SK-N-MC (cell line): ENCODE data around the gene CEP72.

Experiments
- EZH2 ChIP-seq: fragments of 200-600 bp; sonication (generic); IDR thresholded peaks from one replicate; pipeline ENCODE4 v1.6.1; 2017; ENCODE audit warnings: antibody characterized with exemption
- FOXP2 ChIP-seq: optimal IDR thresholded peaks from 2 replicates; pipeline ENCODE3; 2011; ENCODE audit warnings: mild to moderate bottlenecking, moderate library complexity; ENCODE audit not compliant: insufficient read depth; ENCODE audit errors: extremely low read length, control extremely low read depth
- POLR2AphosphoS5 ChIP-seq: IDR thresholded peaks from 2 replicates; pipeline ENCODE4 v1.6.1; 2012; ENCODE audit warnings: mild to moderate bottlenecking, low read depth, low read length, borderline replicate concordance

DNA sequence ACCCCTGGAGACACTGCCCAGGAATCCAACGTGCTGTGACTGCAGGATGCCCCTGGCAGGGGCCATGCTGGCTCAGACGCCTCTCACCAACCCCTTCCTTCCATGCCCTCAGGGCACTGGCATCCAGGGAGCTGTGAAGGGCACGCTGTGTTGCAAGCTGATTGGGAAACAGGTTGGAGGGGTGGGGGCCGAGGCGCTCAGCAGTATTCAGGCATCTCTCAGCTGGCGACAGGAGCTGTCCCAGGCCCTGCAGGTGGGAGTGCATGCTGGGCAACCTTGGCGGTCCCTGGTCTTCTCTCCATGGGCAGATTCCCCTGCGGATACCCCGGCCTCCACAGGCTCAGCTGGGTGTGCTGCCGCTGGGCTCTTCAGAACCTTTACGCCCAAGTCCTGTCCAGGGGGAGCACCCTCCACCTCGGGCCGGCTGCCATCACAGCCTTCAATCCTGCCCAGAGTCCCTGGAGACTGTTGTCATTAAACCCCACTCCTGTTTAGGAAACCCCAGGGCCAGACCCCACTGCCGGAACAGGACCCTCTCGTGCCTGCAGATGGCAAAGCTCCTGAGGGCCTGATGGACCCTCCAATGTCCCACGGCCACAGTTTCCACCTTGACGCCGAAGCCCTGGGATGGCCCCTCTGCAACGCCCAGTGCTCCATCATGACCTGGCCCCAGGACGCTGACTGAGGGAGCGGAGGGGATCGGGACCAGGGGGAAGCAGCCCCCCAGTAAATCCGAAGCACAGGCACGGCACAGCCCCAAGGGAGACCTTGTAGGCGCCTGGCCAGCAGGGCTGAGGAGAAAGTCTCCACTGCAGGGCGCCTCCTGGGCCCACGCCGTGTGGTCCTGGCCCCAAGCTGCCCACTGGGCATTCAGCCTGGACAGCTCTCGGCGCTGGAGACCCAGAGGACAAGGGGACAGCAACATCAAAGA, 71.7 kb downstream of the CEP72 start:
- TF ChIP-seq POLR2AphosphoS5 (no peak), EZH2 (no peak), FOXP2 (no peak)
